CD4-positive, alpha-beta T cell treated with Interleukin-10 for 1 hour (primary cell): ENCODE results near the gene TXNL4B.

Experiments used
- DNase-seq: peaks from one replicate; pipeline ENCODE4 v3.0.0-alpha.2; 2020

Gene TXNL4B

GRCh38 chr16:72093448-72094265 lies at the start of gene TXNL4B, which contains the start of gene DHX38:
Gene TXNL4B, minus strand, starts transcription at chr16:72093620. Its CDS starts 2,871 bp downstream, at chr16:72090749.
Gene DHX38, plus strand, starts transcription at chr16:72093847. Its CDS starts 2,311 bp downstream, at chr16:72096158.
- DNase-seq = peak; percentile 97

GRCh38 chr16:72142476-72142875 lies 49.1 kb upstream of the TXNL4B start:
- DNase-seq = no peak

DNA sequence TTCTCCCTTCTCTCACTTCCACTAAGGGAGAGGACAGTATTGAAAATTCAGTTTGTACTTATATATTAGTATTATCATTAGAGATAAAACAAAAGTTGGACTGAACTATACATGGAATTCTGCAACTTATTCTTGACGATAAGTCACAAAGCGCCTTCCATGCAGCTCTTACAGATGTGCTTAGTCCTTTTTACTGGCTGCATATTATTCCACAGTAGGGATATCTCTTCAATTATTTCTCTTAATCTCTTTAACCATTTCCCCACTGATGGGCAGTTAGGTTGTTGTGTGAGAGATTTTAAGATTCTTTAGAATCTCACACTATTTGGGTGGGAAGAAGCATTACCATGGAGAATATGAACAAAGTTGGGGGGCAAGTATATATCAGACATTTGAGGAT lies 46.5 kb upstream of the TXNL4B start:
- no peak for DNase-seq

GRCh38 chr16:72138064-72138572 lies 44.7 kb upstream of the TXNL4B start:
- DNase-seq = no peak

DNA sequence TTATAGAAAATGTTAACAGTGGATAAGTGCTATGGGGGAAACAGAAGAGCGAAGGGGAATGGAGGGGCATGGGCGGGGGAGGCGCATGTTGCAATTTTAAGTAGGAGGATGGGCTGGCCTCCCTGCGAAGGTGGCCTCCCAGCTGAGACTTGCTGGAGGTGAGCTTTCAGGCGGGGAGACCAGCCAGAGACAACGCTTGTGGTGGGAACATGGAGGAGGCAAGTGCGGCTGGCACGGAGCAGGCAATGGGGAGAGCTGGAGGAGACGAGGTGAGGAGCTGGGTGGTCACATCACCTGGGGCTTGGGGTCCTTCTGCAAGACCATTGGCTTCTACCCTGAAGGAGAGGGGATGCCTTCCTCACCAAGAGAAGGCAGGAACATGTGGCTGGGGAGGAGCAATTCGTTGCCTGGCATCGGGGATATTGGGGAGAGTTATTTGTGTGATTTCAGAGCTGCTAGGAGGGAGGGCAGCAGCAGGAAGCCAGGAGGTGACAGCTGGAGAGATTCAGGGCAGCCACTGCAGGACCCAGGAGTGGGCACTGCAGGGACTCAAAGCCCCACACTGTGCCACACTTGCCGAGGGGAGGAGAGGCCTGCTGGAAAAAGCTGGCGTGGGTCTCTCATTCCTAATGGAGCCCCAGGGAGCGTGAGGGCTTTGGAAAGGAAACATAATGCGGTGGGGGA lies 44.1 kb upstream of the TXNL4B start:
- DNase-seq = no peak

- DNase-seq = no peak
Observed at GRCh38 chr16:72134507-72134906, 41.1 kb upstream of the TXNL4B start.

- no peak for DNase-seq
Observed at GRCh38 chr16:72132726-72133125, 39.3 kb upstream of the TXNL4B start.

DNA sequence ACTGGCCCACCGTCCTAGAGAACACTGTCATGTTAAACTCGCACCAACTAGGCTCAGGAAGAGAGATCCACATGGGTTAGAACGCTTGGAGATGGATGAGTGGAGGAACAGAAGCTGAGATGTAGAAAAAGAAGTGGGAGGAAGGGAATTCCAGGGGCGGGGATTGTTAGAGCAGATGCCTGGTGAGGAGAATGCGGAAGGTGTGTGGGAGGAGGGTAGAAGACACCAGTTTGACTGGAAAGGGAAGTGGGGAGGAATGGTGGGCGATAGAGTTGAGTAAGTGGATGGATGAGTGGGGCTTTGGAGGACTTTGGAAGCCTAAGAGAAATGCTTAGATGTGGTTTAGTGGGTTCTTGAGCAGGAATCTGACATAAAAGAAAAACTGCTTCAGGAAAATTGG lies 37.6 kb upstream of the TXNL4B start:
- no peak for DNase-seq

GRCh38 chr16:72129976-72130656 lies 36.7 kb upstream of the TXNL4B start:
- no peak for DNase-seq

GRCh38 chr16:72128701-72129100 lies 35.3 kb upstream of the TXNL4B start:
- no peak for DNase-seq

GRCh38 chr16:72126429-72126765 lies 33.0 kb upstream of the TXNL4B start:
- DNase-seq = no peak

DNA sequence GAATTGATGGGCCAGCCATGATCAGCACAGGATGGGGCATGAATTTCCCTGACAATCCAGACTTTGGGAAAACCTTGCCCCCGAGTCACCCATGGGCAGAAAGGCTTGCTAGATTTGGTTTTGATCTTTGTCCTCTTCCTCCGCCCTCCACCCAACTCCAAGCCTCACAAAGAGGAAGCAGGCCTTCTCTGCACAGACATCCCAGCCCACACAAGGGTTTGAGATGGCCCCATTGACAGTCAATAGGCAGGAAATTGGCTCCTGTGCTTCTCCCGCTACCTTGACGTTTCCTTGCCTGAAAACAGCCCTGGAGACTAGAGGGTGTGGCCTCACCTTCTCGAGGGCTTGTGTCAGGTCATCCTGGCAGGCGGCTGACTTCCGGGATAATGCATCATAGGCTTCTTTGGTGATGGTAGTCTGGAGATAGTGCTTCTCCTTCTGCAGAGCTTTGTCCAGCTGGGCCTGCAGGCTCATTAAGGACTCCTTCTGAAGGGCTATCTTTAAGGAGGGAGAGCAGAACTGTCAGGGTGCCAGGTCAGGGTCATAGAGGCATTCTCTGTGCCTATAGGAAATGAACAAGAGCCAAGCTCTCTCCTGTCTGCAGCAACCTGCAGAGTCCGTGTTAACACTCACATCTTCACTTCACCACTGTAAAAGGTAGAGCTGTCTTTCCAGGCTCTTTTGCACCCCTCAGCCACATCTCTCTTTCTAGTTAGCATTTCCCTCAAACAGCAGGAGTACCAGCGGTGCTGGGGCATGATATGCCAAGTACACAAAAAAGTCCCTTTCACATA lies 32.4 kb upstream of the TXNL4B start:
- DNase-seq = no peak

DNA sequence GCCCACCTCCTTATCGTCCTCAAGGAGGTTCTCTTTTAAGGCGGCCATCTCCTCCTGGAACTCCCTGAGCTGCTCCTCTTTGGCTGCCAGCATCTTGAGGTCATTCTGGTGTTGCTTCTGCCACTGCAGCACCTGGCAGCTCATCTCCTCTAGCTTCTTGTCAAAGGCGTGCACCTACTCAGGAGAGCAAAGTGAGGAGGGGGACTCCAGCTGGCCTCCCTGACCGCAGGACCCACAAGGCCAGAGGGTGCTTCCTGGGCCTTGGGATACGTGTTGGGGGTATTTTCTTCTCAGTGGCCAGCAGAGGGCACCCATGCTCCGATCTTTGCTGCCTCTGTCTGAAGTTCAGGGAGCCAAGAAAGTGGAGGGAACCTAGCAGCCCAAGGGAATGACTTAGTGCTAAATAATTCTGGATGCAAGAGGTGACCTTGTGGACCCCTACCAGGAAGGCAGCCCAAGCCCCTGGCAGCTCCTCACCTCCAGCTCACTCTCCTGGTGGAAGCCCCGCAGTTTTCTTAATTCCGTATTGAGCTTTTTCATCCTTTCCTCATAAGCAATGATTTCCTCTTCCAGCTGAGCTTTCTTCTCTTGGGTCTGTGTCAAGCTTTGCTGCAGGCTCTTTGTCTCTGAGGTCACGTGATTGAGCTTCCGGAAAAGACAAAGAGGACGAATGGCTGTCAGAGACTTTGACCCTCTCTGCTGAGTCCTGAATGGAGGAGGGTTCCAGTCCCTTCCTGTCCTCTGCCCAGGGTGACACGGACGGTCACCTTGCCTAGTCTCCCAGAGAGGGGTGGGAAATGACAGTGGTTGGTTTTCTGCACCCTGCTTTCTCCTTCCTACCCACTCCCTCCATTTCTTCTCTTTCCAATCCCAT lies 31.6 kb upstream of the TXNL4B start:
- peak; percentile 59 for DNase-seq

- DNase-seq = no peak
Observed at GRCh38 chr16:72124148-72124547, 30.7 kb upstream of the TXNL4B start.

DNA sequence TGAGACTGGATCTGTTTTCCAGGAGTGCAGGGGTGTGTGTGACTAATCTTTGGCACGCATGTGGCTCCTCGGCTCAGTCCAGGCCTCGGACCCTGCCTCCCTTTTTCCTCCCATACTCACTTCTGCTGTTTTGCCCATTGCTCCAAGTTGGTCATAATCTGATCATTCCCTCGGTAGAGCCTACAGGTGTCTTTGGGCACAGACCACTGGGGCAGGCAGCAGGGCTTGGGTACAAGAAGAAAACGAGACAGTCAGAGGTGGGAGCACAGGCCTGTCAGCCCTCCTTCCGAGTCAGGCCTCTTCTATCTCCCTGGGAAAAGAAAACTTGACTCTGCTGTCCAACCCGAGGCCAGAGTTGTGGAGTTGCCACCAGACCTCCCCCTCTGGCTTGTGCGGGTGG lies 30.0 kb upstream of the TXNL4B start:
- DNase-seq = no peak

GRCh38 chr16:72122916-72123315 lies 29.5 kb upstream of the TXNL4B start:
- DNase-seq = no peak

DNA sequence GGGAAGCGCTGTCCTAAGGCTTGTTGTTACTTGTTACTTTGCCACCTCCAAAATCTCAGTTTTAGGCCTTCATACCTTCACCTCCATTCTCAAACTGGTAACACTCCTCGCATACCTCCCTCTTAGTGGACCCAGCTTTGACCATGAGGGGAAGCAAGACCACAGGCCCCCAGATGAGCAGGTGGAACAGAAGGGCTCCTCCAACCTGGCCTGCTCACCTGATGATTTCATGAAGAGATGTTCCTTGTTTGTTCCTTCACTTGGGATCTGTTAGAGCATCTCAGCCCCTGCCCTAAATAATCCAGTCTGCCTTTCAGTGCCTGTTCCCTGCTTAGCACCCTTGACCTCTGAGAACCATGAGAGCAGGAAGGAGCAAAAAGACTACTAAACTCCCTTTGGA lies 28.9 kb upstream of the TXNL4B start:
- no peak for DNase-seq

DNA sequence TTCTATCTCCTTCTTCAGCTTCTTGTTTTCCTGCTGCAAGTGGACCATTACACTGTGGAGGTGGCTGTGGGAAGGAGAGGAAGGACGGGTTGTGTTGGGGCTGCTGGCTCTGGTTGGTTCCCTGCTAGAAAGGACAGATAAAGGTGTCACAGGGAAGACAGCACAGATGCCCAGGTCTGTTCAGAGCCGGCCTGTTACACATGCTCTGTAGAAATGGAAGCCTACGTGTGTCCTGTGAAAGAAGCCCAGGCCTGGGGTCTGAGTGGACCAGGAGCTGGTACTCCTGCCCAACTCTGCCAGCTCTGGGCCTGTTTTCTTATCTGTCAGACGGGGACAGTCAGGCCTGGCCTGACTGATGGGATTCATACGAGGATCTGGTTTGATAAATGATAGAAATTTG lies 26.6 kb upstream of the TXNL4B start:
- no peak for DNase-seq

DNA sequence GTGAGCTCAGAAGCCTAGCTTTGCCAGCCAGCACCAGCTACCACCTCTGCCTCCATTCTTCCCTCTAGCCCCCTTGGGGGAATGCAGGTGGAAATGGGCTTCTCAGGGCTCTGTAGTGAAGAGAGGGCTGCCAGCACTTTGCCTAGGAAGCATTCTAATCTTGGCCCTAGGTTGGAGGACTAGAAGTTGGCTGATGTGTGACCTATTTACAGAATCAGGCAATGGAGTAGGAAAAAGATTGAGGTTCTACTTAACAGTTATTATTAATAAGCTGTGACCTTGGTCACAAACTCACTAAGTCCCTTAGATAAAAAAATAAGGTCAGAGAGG lies 20.2 kb upstream of the TXNL4B start:
- DNase-seq = no peak

DNA sequence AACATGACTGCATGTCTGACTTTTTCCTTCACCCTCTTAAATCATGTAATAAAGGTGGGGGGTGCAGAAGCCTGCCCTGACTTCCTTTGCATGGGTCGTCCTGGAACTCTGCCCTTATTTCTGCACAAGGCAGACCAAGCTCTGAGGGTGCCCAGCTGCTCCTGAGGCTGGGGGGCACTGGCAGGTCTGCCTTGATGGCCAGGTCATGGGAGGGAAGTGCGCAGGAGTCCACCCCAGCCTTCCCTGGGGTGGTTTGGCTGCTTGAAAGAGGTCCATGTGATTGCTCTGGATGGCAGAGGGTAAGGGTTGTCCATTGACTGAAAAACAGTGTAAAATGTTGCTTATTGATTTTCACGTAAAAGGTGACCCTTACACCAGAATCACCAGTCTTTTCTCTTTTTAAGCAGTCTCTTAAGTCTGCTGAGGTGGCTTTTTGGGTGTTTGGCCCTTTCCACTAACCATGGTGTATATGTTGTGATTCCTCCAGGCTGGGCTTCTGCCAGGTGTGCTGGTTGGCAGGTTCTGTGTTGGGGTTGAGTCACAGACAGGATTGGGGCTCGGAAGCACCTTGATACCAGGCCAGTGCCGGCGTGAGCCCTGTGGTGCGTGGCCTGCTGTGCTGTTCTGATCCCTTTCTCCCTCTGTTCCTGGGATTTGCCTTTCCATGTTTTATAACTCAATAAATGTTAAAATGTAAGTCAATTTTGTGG lies 19.6 kb upstream of the TXNL4B start:
- DNase-seq = no peak

- DNase-seq = no peak
Observed at GRCh38 chr16:72112452-72112792, 19.0 kb upstream of the TXNL4B start.
